HPDE6-E6E7 (cell line): ENCODE measurements around the gene TIE1.
A peak's percentile ranks its signal among the peaks of the same experiment; 100 is the strongest.

Experiments
- DNase-seq: peaks from one replicate; pipeline ENCODE4 v3.0.0; 2011; ENCODE audit warnings: missing footprints; ENCODE audit errors: extremely low spot score

TIE1 gene

GRCh38 chr1:43293896-43294760 lies 6.7 kb upstream of the TIE1 start:
- DNase-seq = peak; percentile 54

GRCh38 chr1:43294761-43295160 lies 6.0 kb upstream of the TIE1 start:
- no peak for DNase-seq

GRCh38 chr1:43296207-43296606 lies 4.6 kb upstream of the TIE1 start:
- no peak for DNase-seq

- no peak for DNase-seq
Observed at GRCh38 chr1:43298055-43298454, 2.7 kb upstream of the TIE1 start.

- no peak for DNase-seq
Observed at GRCh38 chr1:43299101-43299500, 1.7 kb upstream of the TIE1 start.

- DNase-seq = no peak
Observed at GRCh38 chr1:43302201-43302600, 1.4 kb downstream of the TIE1 start.

- no peak for DNase-seq
Observed at GRCh38 chr1:43302721-43303470, 2.1 kb downstream of the TIE1 start.

- DNase-seq = no peak
Observed at GRCh38 chr1:43303471-43304313, 2.9 kb downstream of the TIE1 start.

GRCh38 chr1:43304314-43304681 lies 3.5 kb downstream of the TIE1 start:
- no peak for DNase-seq

GRCh38 chr1:43304771-43305300 lies 4.1 kb downstream of the TIE1 start:
- no peak for DNase-seq

- DNase-seq = no peak
Observed at GRCh38 chr1:43305461-43305860, 4.7 kb downstream of the TIE1 start.

GRCh38 chr1:43305926-43306687 lies 5.3 kb downstream of the TIE1 start:
- DNase-seq = no peak

- DNase-seq = no peak
Observed at GRCh38 chr1:43306688-43307457, 6.1 kb downstream of the TIE1 start.

GRCh38 chr1:43307458-43308158 lies 6.8 kb downstream of the TIE1 start:
- no peak for DNase-seq

- DNase-seq = no peak
Observed at GRCh38 chr1:43308635-43309404, 8.0 kb downstream of the TIE1 start.

- no peak for DNase-seq
Observed at GRCh38 chr1:43309405-43310025, 8.7 kb downstream of the TIE1 start.

- DNase-seq = no peak
Observed at GRCh38 chr1:43311521-43311920, 10.7 kb downstream of the TIE1 start.

GRCh38 chr1:43312212-43312623 lies 11.4 kb downstream of the TIE1 start:
- no peak for DNase-seq
